A549 (cell line): ENCODE measurements around the gene SOX15. TPM values are rescaled to one million over a fixed set of nuclear protein-coding genes. Genes with fewer than 3 reads are reported as not detected.
A peak's percentile ranks its signal among the peaks of the same experiment; 100 is the strongest.

ENCODE experiments used
- ATAC-seq, 2 experiments: fragments of 200-7000 bp in 1 of 2; fragments of >200 bp in 1 of 2; cut with Nextera tagmentation in 1 of 2; cut with Tn5 transposase in 1 of 2; 3 replicates each; pipeline versions ENCODE4 v1.8.0 to v1.9.1; 2018 to 2020; ENCODE audit warnings: mild to moderate bottlenecking in 1 of 2, moderate library complexity in 1 of 2
- CTCF ChIA-PET: fragments of 300-600 bp; sonication (Branson Sonifier 250); formaldehyde crosslinking; extraction: SDS; loops from one replicate; lab custom pipeline; 2021; ENCODE audit warnings: antibody characterized with exemption, inconsistent platforms; lab: Yijun Ruan, JAX
- POLR2A ChIA-PET: fragments of 350-600 bp; formaldehyde crosslinking; extraction: SDS; loops from one replicate; lab custom pipeline; 2021; ENCODE audit warnings: antibody characterized with exemption, inconsistent platforms; lab: Yijun Ruan, JAX
- DNase-seq, 2 experiments: peaks; one replicate each; pipeline versions ENCODE4 v3.0.0 to v3.0.0-alpha.2; 2011 to 2016; ENCODE audit warnings: low read depth in 1 of 2, low spot score in 1 of 2
- FAIRE-seq: peaks from 2 replicates; lab custom pipeline; 2011; peaks lifted over from hg19 to GRCh38; lab: Jason Lieb, UNC
- H3K27ac ChIP-seq, 2 experiments: fragments of >200 bp; sonication (Bioruptor Twin); formaldehyde crosslinking; 3 replicates each; pipeline ENCODE4 v1.5.1; 2016 to 2017
- H3K4me1 ChIP-seq: fragments of >200 bp; sonication (Bioruptor Twin); formaldehyde crosslinking; 3 replicates; pipeline ENCODE4 v1.6.1; 2016
- H3K4me2 ChIP-seq: fragments of >200 bp; sonication (Bioruptor Twin); formaldehyde crosslinking; 3 replicates; pipeline ENCODE4 v1.6.1; 2016
- H3K4me3 ChIP-seq: fragments of >200 bp; sonication (Bioruptor Twin); formaldehyde crosslinking; 3 replicates; pipeline ENCODE4 v1.5.1; 2016
- H3K9me3 ChIP-seq: fragments of >200 bp; sonication (Bioruptor Twin); formaldehyde crosslinking; 3 replicates; pipeline ENCODE4 v1.6.1; 2016
- CBX8 ChIP-seq: fragments of 200-600 bp; sonication (generic); IDR thresholded peaks from 2 replicates; pipeline ENCODE4 v1.6.1; 2016
- CHD2 ChIP-seq: fragments of 150-350 bp; IDR thresholded peaks from 2 replicates; pipeline ENCODE4 v1.6.1; 2014; ENCODE audit warnings: low read length; ENCODE audit not compliant: partially characterized antibody
- CTCF ChIP-seq: fragments of >200 bp; sonication (Bioruptor Twin); formaldehyde crosslinking; IDR thresholded peaks from 3 replicates; pipeline ENCODE4 v1.5.1; 2016
- E2F6 ChIP-seq: IDR thresholded peaks from 2 replicates; pipeline ENCODE4 v1.6.1; 2012; ENCODE audit warnings: low read depth, borderline replicate concordance
- EP300 ChIP-seq, 2 experiments: fragments of >200 bp; sonication (Bioruptor Twin); formaldehyde crosslinking; IDR thresholded peaks; 2 replicates in 1 of 2; 3 replicates in 1 of 2; pipeline ENCODE4 v1.6.1; 2016 to 2017
- FOSB ChIP-seq: fragments of 250-450 bp; sonication (Bioruptor Pico); IDR thresholded peaks from 2 replicates; pipeline ENCODE4 v1.5.0; 2020; ENCODE audit warnings: mild to moderate bottlenecking, moderate library complexity
- FOSL2 ChIP-seq, 2 experiments: fragments of 450-650 bp in 1 of 2; fragments of >200 bp in 1 of 2; sonication (Bioruptor Twin) in 1 of 2; formaldehyde crosslinking; IDR thresholded peaks; 2 replicates each; pipeline versions ENCODE4 v1.5.0 to v1.6.1; 2016 to 2020; ENCODE audit warnings: mild to moderate bottlenecking in 1 of 2, moderate library complexity in 1 of 2
- JUNB ChIP-seq: fragments of >200 bp; sonication (Bioruptor Twin); formaldehyde crosslinking; IDR thresholded peaks from 2 replicates; pipeline ENCODE4 v1.6.1; 2016
- MAZ ChIP-seq: fragments of 150-350 bp; IDR thresholded peaks from 2 replicates; pipeline ENCODE4 v1.6.1; 2014; ENCODE audit warnings: antibody characterized with exemption, low read depth, low read length, borderline replicate concordance
- NFE2L2 ChIP-seq: fragments of 150-350 bp; conservative IDR thresholded peaks from 2 replicates; pipeline ENCODE4 v1.6.1; 2014; ENCODE audit warnings: low read length
- NPAS2 ChIP-seq: fragments of 250-450 bp; sonication (Bioruptor Pico); IDR thresholded peaks from 2 replicates; pipeline ENCODE4 v1.8.0; 2022; ENCODE audit warnings: mild to moderate bottlenecking, moderate library complexity, borderline replicate concordance
- NR3C1 ChIP-seq: fragments of >200 bp; sonication (Bioruptor Twin); formaldehyde crosslinking; IDR thresholded peaks from 3 replicates; pipeline ENCODE4 v1.6.1; 2017
- PHF8 ChIP-seq: fragments of 200-600 bp; sonication (generic); IDR thresholded peaks from 2 replicates; pipeline ENCODE4 v1.6.1; 2016; ENCODE audit warnings: low read depth, mild to moderate bottlenecking, antibody characterized with exemption, moderate library complexity, borderline replicate concordance
- POLR2A ChIP-seq: IDR thresholded peaks from 2 replicates; pipeline ENCODE4 v1.6.1; 2012; ENCODE audit warnings: mild to moderate bottlenecking, low read length
- RAD21 ChIP-seq, 2 experiments: fragments of >200 bp in 1 of 2; sonication (Bioruptor Twin) in 1 of 2; formaldehyde crosslinking in 1 of 2; IDR thresholded peaks in 1 of 2; conservative IDR thresholded peaks in 1 of 2; 2 replicates in 1 of 2; 3 replicates in 1 of 2; pipeline ENCODE4 v1.6.1; 2012 to 2018; ENCODE audit warnings: inconsistent platforms in 1 of 2
- RARB ChIP-seq: fragments of 250-450 bp; sonication (Bioruptor Pico); IDR thresholded peaks from 2 replicates; pipeline ENCODE4 v1.8.0; 2021; ENCODE audit warnings: mild to moderate bottlenecking, moderate library complexity
- SMC3 ChIP-seq: fragments of >200 bp; sonication (Bioruptor Twin); formaldehyde crosslinking; IDR thresholded peaks from 3 replicates; pipeline ENCODE4 v1.6.1; 2018; ENCODE audit warnings: inconsistent platforms
- TP53 ChIP-seq: fragments of 250-450 bp; sonication (Bioruptor Pico); IDR thresholded peaks from 2 replicates; pipeline ENCODE4 v1.5.0; 2021; ENCODE audit warnings: mild to moderate bottlenecking, moderate library complexity
- WGBS: methylation state at CpG from one replicate; pipeline ENCODE4 v1.1.6; 2017; ENCODE audit errors: missing lambda C conversion rate; 5-methylcytosine and 5-hydroxymethylcytosine counted together
- polyA plus RNA-seq, 4 experiments: library from polyadenylated mRNA; depleted of rRNA in 3 of 4; stranded (reverse); fragments of >200 nt; fragmentation: RNase III in 1 of 4; extraction: RNeasy Plus Mini Kit Qiagen cat#74134 plus additional on column Dnase treatment in 1 of 4; gene quantifications; 2 replicates in 3 of 4; 3 replicates in 1 of 4; pipeline ENCODE4 v1.2.3, GENCODE V29; 2011 to 2017

Gene SOX15
- polyA plus RNA-seq, 2 of the 4 experiments (the other 2 are of a cell fraction) = 0.05 to 0.19 TPM

DNA sequence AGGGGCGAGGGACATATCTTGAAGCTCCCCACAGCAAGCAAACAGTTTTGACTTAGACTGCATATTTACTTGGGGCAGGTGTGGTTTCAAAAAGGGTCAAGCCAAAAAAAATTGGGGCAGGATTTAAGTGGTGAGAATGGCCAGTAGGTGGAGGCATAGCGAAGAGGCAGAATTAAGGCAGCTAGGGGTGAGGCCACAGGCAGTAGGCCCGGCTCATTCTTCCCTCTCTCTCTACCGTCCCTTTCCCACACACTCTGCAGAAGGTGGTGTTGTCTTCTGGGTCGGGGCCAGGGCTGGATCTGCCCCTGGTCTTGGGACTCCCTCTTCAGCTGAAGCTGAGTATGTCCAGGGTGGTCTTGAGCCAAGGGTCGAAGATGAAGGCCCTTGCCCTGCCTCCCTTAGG, 42.6 kb upstream of the SOX15 start:
- Histone ChIP-seq H3K9me3 (no peaks in the 10 kb centered on the region), H3K4me1 (peaks cover 5% of the 10 kb centered on the region; the same call in 2 of the 3 replicates), H3K4me2 (no peak overlapping the region), H3K4me3 (no peak overlapping the region), H3K27ac (peak overlapping the region in 1 of 2 experiments; percentile 52; a peak in 2 of 6 replicates)
- FAIRE-seq (no peak), ATAC-seq (peak; percentile 57 to 69; a peak in 5 of 6 replicates), DNase-seq (peak; percentile 71 to 79)
- WGBS = 34% methylated on average over 6 of the region's 6 CpGs
- POLR2A ChIA-PET = interaction anchor here (0.8 to 4.3 kb wide), 3 partner anchors 18 to 69 kb away, joined by 3 to 52 read pairs (median 4); partner anchors contain the start of genes ATP1B2, TP53 and WRAP53
- CTCF ChIA-PET = interaction anchor here (0.7 to 8.2 kb wide), 22 partner anchors 10 to 238 kb away, joined by 3 to 191 read pairs (median 8); partner anchors contain the start of genes ATP1B2, DNAH2, FXR2 and TP53
- peak; percentile 50 for TF ChIP-seq SMC3
- no peak for TF ChIP-seq MAZ
- TF ChIP-seq NPAS2 (CRISPR knock-in tag) = no peak
- TF ChIP-seq NFE2L2 = no peak
- TF ChIP-seq CBX8 = no peak
- TF ChIP-seq RARB (CRISPR knock-in tag) = no peak
- no peak for TF ChIP-seq NR3C1
- TF ChIP-seq CTCF = peak; percentile 56; the same call in 2 of the 3 replicates
- peak; percentile 51 to 61 for TF ChIP-seq RAD21 (conservative IDR thresholded peaks at IDR 0.05 in 1 of 2, IDR thresholded peaks at IDR 0.05 in 1 of 2)

DNA sequence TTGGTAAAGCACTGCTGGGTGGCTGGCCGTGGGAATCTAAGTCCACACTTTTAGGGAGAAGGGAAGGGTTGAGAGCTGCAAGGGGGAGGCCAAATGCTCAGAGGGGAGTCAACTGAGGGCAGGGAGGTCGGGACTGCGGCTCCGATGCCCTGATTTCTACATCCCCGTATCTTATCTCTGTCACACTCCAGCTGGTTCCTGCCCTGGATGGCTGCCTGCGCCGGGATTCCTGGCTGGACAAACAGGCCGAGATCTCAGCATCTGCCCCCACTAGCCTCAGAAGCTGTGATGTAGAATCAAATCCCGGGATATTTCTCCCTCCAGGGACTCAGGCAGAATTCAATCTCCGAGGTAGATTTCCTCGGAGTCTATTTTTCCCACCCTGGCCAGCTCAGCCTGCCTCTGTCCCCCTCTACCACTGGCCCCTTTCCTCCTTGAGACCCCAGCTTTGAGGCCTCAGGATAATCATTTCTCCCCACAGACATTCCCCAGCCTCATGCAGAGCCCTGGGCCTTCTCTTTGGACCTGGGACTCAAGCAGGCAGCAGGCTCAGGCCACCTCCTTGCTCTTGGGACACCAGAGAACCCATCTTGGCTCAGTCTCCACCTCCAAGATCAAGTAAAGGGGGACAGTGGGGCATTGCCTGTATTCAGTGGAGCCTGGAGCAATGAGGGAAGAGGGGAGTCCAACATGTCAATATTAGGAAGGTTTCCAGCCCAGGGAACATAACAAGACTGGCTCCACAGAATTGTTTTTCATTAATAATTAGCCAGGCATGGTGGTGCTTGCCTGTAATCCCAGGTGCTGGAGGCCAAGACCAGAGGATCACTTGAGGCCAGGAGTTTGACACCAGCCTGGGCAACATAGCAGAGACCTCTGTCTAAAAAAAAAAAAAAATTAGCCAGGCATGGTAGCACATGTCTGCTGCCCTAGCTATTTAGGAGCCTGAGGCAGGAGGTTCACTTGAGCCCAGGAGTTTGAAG, 41.8 kb upstream of the SOX15 start:
- WGBS = 73% methylated on average over 11 of the region's 11 CpGs
- H3K4me1 ChIP-seq = peaks cover 7% of the 10 kb centered on the region; the same call in 2 of the 3 replicates
- ChIA-PET CTCF (interaction anchor here (0.8 to 8.2 kb wide), 19 partner anchors 11 to 495 kb away, joined by 3 to 191 read pairs (median 8); partner anchors contain the start of genes ATP1B2, DNAH2, FXR2 and TP53), POLR2A (interaction anchor here (0.9 to 4.3 kb wide), 2 partner anchors 54 to 56 kb away, joined by 3 to 52 read pairs; partner anchors contain the start of genes TP53 and WRAP53)
- H3K27ac ChIP-seq = no peak overlapping the region
- ATAC-seq (no peak), FAIRE-seq (no peak)
- H3K4me3 ChIP-seq = no peak overlapping the region
- H3K9me3 ChIP-seq = no peaks in the 10 kb centered on the region
- TF ChIP-seq POLR2A = no peak
- no peak for TF ChIP-seq EP300 (IDR thresholded peaks at IDR 0.05)
- no peak for TF ChIP-seq JUNB
- TF ChIP-seq E2F6 = no peak
- TF ChIP-seq TP53 (CRISPR knock-in tag) = no peak
- no peak for TF ChIP-seq PHF8
- no peak for TF ChIP-seq CHD2
- no peak for TF ChIP-seq FOSB (CRISPR knock-in tag)
- no peak for TF ChIP-seq FOSL2 (IDR thresholded peaks at IDR 0.05)
- no peak for TF ChIP-seq FOSL2 (CRISPR knock-in tag; IDR thresholded peaks at IDR 0.05)
- TF ChIP-seq, all 56 proteins: peak for 0
- no peak overlapping the region for H3K4me2 ChIP-seq
- DNase-seq = no peak
